ENCODE measurements around the gene CRY2. TPM values are rescaled to one million over a fixed set of nuclear protein-coding genes. Genes with fewer than 3 reads are reported as not detected.

CRY2 gene
- total and polyA plus RNA-seq, 10 of the 15 experiments (the other 5 are each of a cell fraction or from before 2014, with no cell fraction given), result 1.2 to 14.7 (median 8.1) TPM

DNA sequence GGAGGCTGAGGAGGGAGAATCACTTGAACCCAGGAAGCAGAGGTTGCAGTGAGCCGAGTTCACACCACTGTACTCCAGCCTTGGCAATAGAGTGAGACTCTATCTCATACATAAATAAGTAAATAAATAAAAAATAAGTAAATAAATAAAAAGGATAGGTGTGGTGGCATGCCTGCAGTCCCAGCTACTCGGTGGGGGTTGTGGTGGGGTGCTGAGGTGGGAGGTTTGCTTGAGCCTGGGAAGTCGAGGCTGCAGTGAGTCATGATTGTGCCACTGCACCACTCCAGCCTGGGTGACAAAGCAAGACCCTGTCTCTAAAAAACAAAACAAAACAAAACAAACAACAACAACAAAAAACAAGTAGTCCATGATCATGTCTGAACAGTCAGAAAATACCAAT is 78.3 kb downstream of the CRY2 start:
- H3K4me2 ChIP-seq (ENCODE audit: control insufficient read depth, insufficient read depth), result no peak overlapping the region
- DNase-seq (ENCODE audit: low read depth, low spot score) (no peak), ATAC-seq (no peak), FAIRE-seq (no peak)
- 20% methylated on average over 3 of the region's 3 CpGs for WGBS (ENCODE audit: insufficient coverage, insufficient replicate concordance, low lambda C conversion rate, missing lambda C conversion rate)
- no peaks in the 10 kb centered on the region for H3K36me3 ChIP-seq (ENCODE audit: control insufficient read depth in 2 of 2, insufficient read depth in 2 of 2, low read length in 1 of 2)
- intact Hi-C loops (cut with micrococcal nuclease; ENCODE audit: unreplicated experiment) (no loop called here), in situ Hi-C loops (cut with MboI) (no loop called here)
- H3K27ac ChIP-seq (ENCODE audit: control insufficient read depth, insufficient read depth), result no peak overlapping the region
- no TSS peak for BruUV-seq (replicated peaks)
- no peak overlapping the region for H3K9ac ChIP-seq (ENCODE audit: control insufficient read depth, insufficient read depth, low read length)
- TF ChIP-seq MTA2 (IDR thresholded peaks at IDR 0.05; ENCODE audit: low read depth) (no peak), SMAD1 (IDR thresholded peaks at IDR 0.05; ENCODE audit: low read depth, partially characterized antibody) (no peak), MYC (IDR thresholded peaks at IDR 0.05; ENCODE audit: insufficient read depth, insufficient read length, insufficient replicate concordance, low read length, severe bottlenecking) (no peak), SREBF2 (IDR thresholded peaks at IDR 0.05; ENCODE audit: low read length) (no peak), SIN3A (IDR thresholded peaks at IDR 0.05; ENCODE audit: low read depth, low read length) (no peak), EZH2 (IDR thresholded peaks at IDR 0.05; ENCODE audit: borderline replicate concordance, control insufficient read depth, low read depth, low read length) (no peak), BRCA1 (IDR thresholded peaks at IDR 0.05; ENCODE audit: low read depth, low read length) (no peak), NFYB (IDR thresholded peaks at IDR 0.05; ENCODE audit: insufficient read depth, low read depth, low read length) (no peak), ZNF24 (IDR thresholded peaks at IDR 0.05) (no peak), YBX1 (IDR thresholded peaks at IDR 0.05) (no peak)
- H3K27me3 ChIP-seq (replicated peaks in 1 of 2; ENCODE audit: control insufficient read depth in 2 of 2, insufficient read depth in 2 of 2, low read length in 1 of 2), result peaks cover 6 to 18% of the 10 kb centered on the region in 2 experiments; a peak in 3 of 4 replicates
- ChIA-PET CTCF (interaction anchor here (0.8 kb wide), 1 partner anchor 10 kb away, joined by 3 read pairs; no protein-coding TSS in a partner anchor), POLR2A (interaction anchor here (1.1 kb wide), 1 partner anchor 10 kb away, joined by 8 read pairs; no protein-coding TSS in a partner anchor), SMC1A (ENCODE audit: uncharacterized antibody, unreplicated experiment) (interaction anchor here (0.6 kb wide), 1 partner anchor 10 kb away, joined by 3 read pairs; no protein-coding TSS in a partner anchor), RAD21 (ENCODE audit: unreplicated experiment) (no interaction called here)
- H4K20me1 ChIP-seq (ENCODE audit: control insufficient read depth, insufficient read depth), result no peaks in the 10 kb centered on the region
- H3K4me3 ChIP-seq, result no peak overlapping the region
- H3K9me3 ChIP-seq (replicated peaks; ENCODE audit: control insufficient read depth, insufficient read depth, low read length), result no peaks in the 10 kb centered on the region; the same call in 2 of the 3 replicates
- H2AFZ ChIP-seq (ENCODE audit: control insufficient read depth, low read depth, low read length), result no peak overlapping the region
- no peaks in the 10 kb centered on the region for H3K79me2 ChIP-seq (ENCODE audit: control insufficient read depth, insufficient read depth, low read length)
- peaks cover 13% of the 10 kb centered on the region for H3K4me1 ChIP-seq (ENCODE audit: control insufficient read depth, insufficient read depth, low read length)

Data from GM12878 (cell line).